ENCODE measurements around the gene ZBTB43. TPM values are rescaled to one million over a fixed set of nuclear protein-coding genes. Genes with fewer than 3 reads are reported as not detected.

Gene ZBTB43
- total RNA-seq, 2 experiments from 2014 or later: 4.1 to 6.4 TPM

DNA sequence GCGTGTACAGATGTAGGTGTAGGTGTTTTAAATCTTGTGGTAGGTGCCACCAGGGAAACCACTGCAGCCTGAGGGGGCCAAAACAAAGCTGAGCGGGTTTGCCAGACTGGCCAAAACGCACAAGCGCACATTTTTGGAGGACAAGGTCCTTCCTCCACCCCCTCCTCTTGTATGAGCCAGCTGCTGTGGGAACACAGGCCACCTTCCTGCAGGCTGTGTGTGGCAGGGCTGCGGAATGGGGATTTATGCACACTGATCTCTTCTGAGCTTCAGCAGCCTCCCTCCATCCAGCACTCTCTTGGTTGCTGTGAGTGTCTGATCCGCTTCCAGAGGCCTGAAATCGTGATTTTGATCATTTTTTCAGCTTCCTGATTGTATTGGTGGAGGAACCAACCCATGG lies 22.4 kb downstream of the ZBTB43 start:
- Histone ChIP-seq H2AFZ (ENCODE audit: low read length) (no peak overlapping the region), H3K4me2 (ENCODE audit: low read length) (no peak overlapping the region), H3K9me2 (ENCODE audit: insufficient read depth, low read length) (no peaks in the 10 kb centered on the region), H3K4me1 (ENCODE audit: insufficient read depth, low read length, poor library complexity, severe bottlenecking) (no peaks in the 10 kb centered on the region), H3K9me3 (ENCODE audit: low read length) (no peaks in the 10 kb centered on the region), H4K20me1 (ENCODE audit: insufficient read depth, low read length) (no peaks in the 10 kb centered on the region), H3K27ac (ENCODE audit: low read depth, low read length, poor library complexity, severe bottlenecking) (no peak overlapping the region), H3K79me2 (ENCODE audit: insufficient read depth, low read depth, low read length) (no peaks in the 10 kb centered on the region), H3K4me3 (ENCODE audit: low read depth, low read length, poor library complexity, severe bottlenecking) (no peak overlapping the region), H3K36me3 (ENCODE audit: insufficient read depth, low read length) (peaks cover 13% of the 10 kb centered on the region)
- TF ChIP-seq EZH2phosphoT487 (IDR thresholded peaks at IDR 0.05; ENCODE audit: borderline replicate concordance, low read depth, low read length): no peak
- TF ChIP-seq, protein P1, sequence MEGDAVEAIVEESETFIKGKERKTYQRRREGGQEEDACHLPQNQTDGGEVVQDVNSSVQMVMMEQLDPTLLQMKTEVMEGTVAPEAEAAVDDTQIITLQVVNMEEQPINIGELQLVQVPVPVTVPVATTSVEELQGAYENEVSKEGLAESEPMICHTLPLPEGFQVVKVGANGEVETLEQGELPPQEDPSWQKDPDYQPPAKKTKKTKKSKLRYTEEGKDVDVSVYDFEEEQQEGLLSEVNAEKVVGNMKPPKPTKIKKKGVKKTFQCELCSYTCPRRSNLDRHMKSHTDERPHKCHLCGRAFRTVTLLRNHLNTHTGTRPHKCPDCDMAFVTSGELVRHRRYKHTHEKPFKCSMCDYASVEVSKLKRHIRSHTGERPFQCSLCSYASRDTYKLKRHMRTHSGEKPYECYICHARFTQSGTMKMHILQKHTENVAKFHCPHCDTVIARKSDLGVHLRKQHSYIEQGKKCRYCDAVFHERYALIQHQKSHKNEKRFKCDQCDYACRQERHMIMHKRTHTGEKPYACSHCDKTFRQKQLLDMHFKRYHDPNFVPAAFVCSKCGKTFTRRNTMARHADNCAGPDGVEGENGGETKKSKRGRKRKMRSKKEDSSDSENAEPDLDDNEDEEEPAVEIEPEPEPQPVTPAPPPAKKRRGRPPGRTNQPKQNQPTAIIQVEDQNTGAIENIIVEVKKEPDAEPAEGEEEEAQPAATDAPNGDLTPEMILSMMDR (conservative IDR thresholded peaks at IDR 0.05; ENCODE audit: low read length): no peak
- DNase-seq (ENCODE audit: low spot score): no peak
- intact Hi-C loops (cut with micrococcal nuclease; ENCODE audit: unreplicated experiment): no loop called here
- no TSS peak for BruUV-seq (replicated peaks)
- POLR2A ChIA-PET: no interaction called here
- CTCF ChIA-PET (ENCODE audit: unreplicated experiment): no interaction called here

DNA sequence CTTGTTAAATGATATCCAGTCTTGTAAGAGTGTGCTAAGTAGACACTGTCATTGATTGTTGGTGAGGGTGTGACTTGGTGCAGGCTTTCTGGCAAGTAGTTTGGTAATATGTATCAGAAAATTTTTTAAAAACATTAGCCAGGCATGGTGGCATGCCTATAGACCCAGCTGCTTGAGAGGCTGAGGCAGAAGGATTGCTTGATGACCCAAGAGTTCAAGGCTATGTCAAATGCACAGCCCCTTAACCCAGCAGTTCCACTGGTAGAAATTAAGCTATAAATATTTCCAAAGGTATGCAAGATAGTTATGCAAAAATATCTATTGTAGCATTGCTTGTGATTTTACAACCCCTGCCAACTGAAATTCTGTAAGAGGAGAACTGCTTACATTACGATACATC lies 24.2 kb downstream of the ZBTB43 start:
- ChIA-PET POLR2A (interaction anchor here (0.6 to 1.0 kb wide), 2 partner anchors 20 to 21 kb away, joined by 3 to 5 read pairs; no protein-coding TSS in a partner anchor), CTCF (ENCODE audit: unreplicated experiment) (no interaction called here)
- no TSS peak for BruUV-seq (replicated peaks)
- DNase-seq (ENCODE audit: low spot score): no peak
- Histone ChIP-seq H4K20me1 (ENCODE audit: insufficient read depth, low read length) (no peaks in the 10 kb centered on the region), H3K27ac (ENCODE audit: low read depth, low read length, poor library complexity, severe bottlenecking) (no peak overlapping the region), H3K36me3 (ENCODE audit: insufficient read depth, low read length) (peaks cover 29% of the 10 kb centered on the region), H3K9me2 (ENCODE audit: insufficient read depth, low read length) (no peaks in the 10 kb centered on the region), H3K4me1 (ENCODE audit: insufficient read depth, low read length, poor library complexity, severe bottlenecking) (no peaks in the 10 kb centered on the region), H2AFZ (ENCODE audit: low read length) (no peak overlapping the region), H3K4me3 (ENCODE audit: low read depth, low read length, poor library complexity, severe bottlenecking) (no peak overlapping the region), H3K4me2 (ENCODE audit: low read length) (no peak overlapping the region), H3K79me2 (ENCODE audit: insufficient read depth, low read depth, low read length) (no peaks in the 10 kb centered on the region), H3K9me3 (ENCODE audit: low read length) (no peaks in the 10 kb centered on the region)
- TF ChIP-seq, protein P1 (conservative IDR thresholded peaks at IDR 0.05; ENCODE audit: low read length): no peak
- TF ChIP-seq EZH2phosphoT487 (IDR thresholded peaks at IDR 0.05; ENCODE audit: borderline replicate concordance, low read depth, low read length): no peak
- intact Hi-C loops (cut with micrococcal nuclease; ENCODE audit: unreplicated experiment): no loop called here

DNA sequence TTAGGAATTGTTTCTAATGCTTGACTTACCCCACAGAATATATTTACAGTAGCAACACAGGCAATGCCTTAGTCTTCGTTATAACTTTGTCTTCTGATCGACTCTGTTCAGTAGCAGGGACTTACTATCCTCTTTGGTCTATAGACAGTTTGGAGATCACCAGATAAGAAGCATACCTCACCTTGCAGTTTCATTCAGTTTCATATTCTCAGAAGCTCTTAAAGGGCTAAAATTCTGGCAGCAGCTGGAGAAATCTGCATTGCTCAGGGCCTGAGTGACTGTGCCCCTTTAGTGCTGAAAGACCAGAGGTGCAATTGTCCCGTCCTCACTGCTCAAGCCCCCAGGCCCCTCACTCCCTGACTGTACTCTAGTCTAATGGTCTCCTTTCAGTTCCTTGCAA lies 26.0 kb downstream of the ZBTB43 start:
- Histone ChIP-seq H3K4me2 (ENCODE audit: low read length) (no peak overlapping the region), H3K27ac (ENCODE audit: low read depth, low read length, poor library complexity, severe bottlenecking) (no peak overlapping the region), H3K9me2 (ENCODE audit: insufficient read depth, low read length) (no peaks in the 10 kb centered on the region), H3K9me3 (ENCODE audit: low read length) (no peaks in the 10 kb centered on the region), H3K79me2 (ENCODE audit: insufficient read depth, low read depth, low read length) (no peaks in the 10 kb centered on the region), H2AFZ (ENCODE audit: low read length) (no peak overlapping the region), H3K4me1 (ENCODE audit: insufficient read depth, low read length, poor library complexity, severe bottlenecking) (no peaks in the 10 kb centered on the region), H3K36me3 (ENCODE audit: insufficient read depth, low read length) (peaks cover 36% of the 10 kb centered on the region), H3K4me3 (ENCODE audit: low read depth, low read length, poor library complexity, severe bottlenecking) (no peak overlapping the region), H4K20me1 (ENCODE audit: insufficient read depth, low read length) (0 out of 2 replicates have a peak, but pooled peaks cover 1% of the 10 kb centered on the region)
- CTCF ChIA-PET (ENCODE audit: unreplicated experiment): no interaction called here
- no peak for DNase-seq (ENCODE audit: low spot score)
- intact Hi-C loops (cut with micrococcal nuclease; ENCODE audit: unreplicated experiment): no loop called here
- BruUV-seq (replicated peaks): no TSS peak
- no peak for TF ChIP-seq EZH2phosphoT487 (IDR thresholded peaks at IDR 0.05; ENCODE audit: borderline replicate concordance, low read depth, low read length)
- POLR2A ChIA-PET: interaction anchor here (0.6 to 0.7 kb wide), 4 partner anchors 94 to 1234 kb away, joined by 3 to 4 read pairs (median 4); no protein-coding TSS in a partner anchor

Data from OCI-LY7 (cell line).